HepG2 (cell line): ENCODE data around the gene PSMC3IP. TPM values are rescaled to one million over a fixed set of nuclear protein-coding genes. Genes with fewer than 3 reads are reported as not detected.
A peak's percentile ranks its signal among the peaks of the same experiment; 100 is the strongest.

Source experiments
- HMGXB3 ChIP-seq: sonication (generic); formaldehyde crosslinking; IDR thresholded peaks from 2 replicates; pipeline ENCODE4 v1.4.0; 2020; ENCODE audit warnings: missing genetic modification reagents, borderline replicate concordance
- MTA3 ChIP-seq: sonication (generic); formaldehyde crosslinking; IDR thresholded peaks from 2 replicates; pipeline ENCODE4 v1.4.0; 2020; ENCODE audit warnings: missing genetic modification reagents
- RFXAP ChIP-seq: sonication (generic); formaldehyde crosslinking; IDR thresholded peaks from 2 replicates; pipeline ENCODE4 v1.4.0; 2020; ENCODE audit warnings: missing genetic modification reagents, borderline replicate concordance
- RORA ChIP-seq: sonication (generic); formaldehyde crosslinking; IDR thresholded peaks from 2 replicates; pipeline ENCODE4 v1.5.0; 2020; ENCODE audit warnings: mild to moderate bottlenecking, missing genetic modification reagents, moderate library complexity
- SNAI1 ChIP-seq: sonication (generic); formaldehyde crosslinking; IDR thresholded peaks from 2 replicates; pipeline ENCODE4 v1.5.0; 2020; ENCODE audit warnings: mild to moderate bottlenecking, missing genetic modification reagents, borderline replicate concordance
- TBX3 ChIP-seq: fragments of 450-650 bp; IDR thresholded peaks from 2 replicates; pipeline ENCODE4 v1.6.1; 2017; ENCODE audit warnings: antibody characterized with exemption, mild to moderate bottlenecking, inconsistent platforms, borderline replicate concordance
- ZNF17 ChIP-seq: sonication (generic); formaldehyde crosslinking; IDR thresholded peaks from 2 replicates; pipeline ENCODE4 v1.5.0; 2020; ENCODE audit warnings: mild to moderate bottlenecking, missing genetic modification reagents
- ZNF672 ChIP-seq: sonication (generic); formaldehyde crosslinking; IDR thresholded peaks from 2 replicates; pipeline ENCODE4 v1.8.1; 2022; ENCODE audit warnings: missing genetic modification reagents
- ZSCAN31 ChIP-seq: sonication (generic); formaldehyde crosslinking; IDR thresholded peaks from 2 replicates; pipeline ENCODE4 v1.5.0; 2020; ENCODE audit warnings: low read depth, mild to moderate bottlenecking, missing genetic modification reagents
- polyA plus RNA-seq, 8 experiments: library from polyadenylated mRNA; depleted of rRNA in 3 of 8; stranded (reverse) in 7 of 8; unstranded in 1 of 8; fragments of >200 nt; fragmentation: Illumina TruSeq in 4 of 8; extraction: Trizol in 4 of 8; gene quantifications; 2 replicates each; pipeline versions ENCODE4 v1.2.1 to v1.2.3, GENCODE V29; 2011 to 2016; ENCODE audit warnings: low read depth in 4 of 8, missing spikeins in 1 of 8, mixed read lengths in 1 of 8; ENCODE audit not compliant: insufficient read depth in 1 of 8
- total RNA-seq, 5 experiments: library from RNA; depleted of rRNA; stranded (reverse); fragments of >200 nt; fragmentation: Illumina TruSeq; extraction: Trizol; gene quantifications; 2 replicates each; pipeline ENCODE4 v1.2.3, GENCODE V29; 2016; ENCODE audit warnings: low read depth in 1 of 5
- TF ChIP-seq, protein P1 (sequence below): sonication (generic); formaldehyde crosslinking; IDR thresholded peaks from 2 replicates; pipeline ENCODE4 v1.4.0; 2020; ENCODE audit warnings: missing genetic modification reagents, mild to moderate bottlenecking, borderline replicate concordance
- TF ChIP-seq, protein P2 (sequence below): sonication (generic); formaldehyde crosslinking; conservative IDR thresholded peaks from 2 replicates; pipeline ENCODE4 v1.4.0; 2020; ENCODE audit warnings: missing genetic modification reagents
- TF ChIP-seq, protein P3 (sequence below): sonication (generic); formaldehyde crosslinking; IDR thresholded peaks from 2 replicates; pipeline ENCODE4 v1.5.0; 2020; ENCODE audit warnings: mild to moderate bottlenecking, missing genetic modification reagents
- TF ChIP-seq, protein P4 (sequence below): sonication (generic); formaldehyde crosslinking; IDR thresholded peaks from 2 replicates; pipeline ENCODE4 v1.4.0; 2020; ENCODE audit warnings: missing genetic modification reagents, borderline replicate concordance

PSMC3IP gene
- total and polyA plus RNA-seq, 2 of the 13 experiments (the other 11 are each of a cell fraction or from before 2014, with no cell fraction given): 6.5 to 22.4 TPM

DNA sequence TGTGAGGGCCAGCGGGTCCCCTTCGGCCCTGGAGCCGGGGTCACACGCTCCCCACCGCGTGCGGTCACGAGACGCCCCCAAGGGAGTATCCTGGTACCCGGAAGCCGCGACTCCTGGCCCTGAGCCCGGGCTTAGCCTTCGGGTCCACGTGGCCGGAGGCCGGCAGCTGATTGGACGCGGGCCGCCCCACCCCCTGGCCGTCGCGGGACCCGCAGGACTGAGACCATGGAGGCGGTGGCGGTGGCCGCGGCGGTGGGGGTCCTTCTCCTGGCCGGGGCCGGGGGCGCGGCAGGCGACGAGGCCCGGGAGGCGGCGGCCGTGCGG lies 41.5 kb downstream of the PSMC3IP start, which contains the start of gene NAGLU (continued):
- TF ChIP-seq, protein P1, sequence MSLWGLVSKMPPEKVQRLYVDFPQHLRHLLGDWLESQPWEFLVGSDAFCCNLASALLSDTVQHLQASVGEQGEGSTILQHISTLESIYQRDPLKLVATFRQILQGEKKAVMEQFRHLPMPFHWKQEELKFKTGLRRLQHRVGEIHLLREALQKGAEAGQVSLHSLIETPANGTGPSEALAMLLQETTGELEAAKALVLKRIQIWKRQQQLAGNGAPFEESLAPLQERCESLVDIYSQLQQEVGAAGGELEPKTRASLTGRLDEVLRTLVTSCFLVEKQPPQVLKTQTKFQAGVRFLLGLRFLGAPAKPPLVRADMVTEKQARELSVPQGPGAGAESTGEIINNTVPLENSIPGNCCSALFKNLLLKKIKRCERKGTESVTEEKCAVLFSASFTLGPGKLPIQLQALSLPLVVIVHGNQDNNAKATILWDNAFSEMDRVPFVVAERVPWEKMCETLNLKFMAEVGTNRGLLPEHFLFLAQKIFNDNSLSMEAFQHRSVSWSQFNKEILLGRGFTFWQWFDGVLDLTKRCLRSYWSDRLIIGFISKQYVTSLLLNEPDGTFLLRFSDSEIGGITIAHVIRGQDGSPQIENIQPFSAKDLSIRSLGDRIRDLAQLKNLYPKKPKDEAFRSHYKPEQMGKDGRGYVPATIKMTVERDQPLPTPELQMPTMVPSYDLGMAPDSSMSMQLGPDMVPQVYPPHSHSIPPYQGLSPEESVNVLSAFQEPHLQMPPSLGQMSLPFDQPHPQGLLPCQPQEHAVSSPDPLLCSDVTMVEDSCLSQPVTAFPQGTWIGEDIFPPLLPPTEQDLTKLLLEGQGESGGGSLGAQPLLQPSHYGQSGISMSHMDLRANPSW: no peak
- TF ChIP-seq HMGXB3 (CRISPR knock-in tag) (peak; percentile 3; the same call in 1 of the 2 replicates), TBX3 (no peak), RORA (CRISPR knock-in tag) (no peak), MTA3 (CRISPR knock-in tag) (no peak), SNAI1 (CRISPR knock-in tag) (no peak), ZSCAN31 (CRISPR knock-in tag) (no peak; the same call in 1 of the 2 replicates), ZNF17 (CRISPR knock-in tag) (no peak), RFXAP (CRISPR knock-in tag) (peak; percentile 84), ZNF672 (CRISPR knock-in tag) (no peak; the same call in 1 of the 2 replicates)
- TF ChIP-seq, protein P2, sequence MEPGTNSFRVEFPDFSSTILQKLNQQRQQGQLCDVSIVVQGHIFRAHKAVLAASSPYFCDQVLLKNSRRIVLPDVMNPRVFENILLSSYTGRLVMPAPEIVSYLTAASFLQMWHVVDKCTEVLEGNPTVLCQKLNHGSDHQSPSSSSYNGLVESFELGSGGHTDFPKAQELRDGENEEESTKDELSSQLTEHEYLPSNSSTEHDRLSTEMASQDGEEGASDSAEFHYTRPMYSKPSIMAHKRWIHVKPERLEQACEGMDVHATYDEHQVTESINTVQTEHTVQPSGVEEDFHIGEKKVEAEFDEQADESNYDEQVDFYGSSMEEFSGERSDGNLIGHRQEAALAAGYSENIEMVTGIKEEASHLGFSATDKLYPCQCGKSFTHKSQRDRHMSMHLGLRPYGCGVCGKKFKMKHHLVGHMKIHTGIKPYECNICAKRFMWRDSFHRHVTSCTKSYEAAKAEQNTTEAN (CRISPR knock-in tag): peak; percentile 89
- TF ChIP-seq, protein P3, sequence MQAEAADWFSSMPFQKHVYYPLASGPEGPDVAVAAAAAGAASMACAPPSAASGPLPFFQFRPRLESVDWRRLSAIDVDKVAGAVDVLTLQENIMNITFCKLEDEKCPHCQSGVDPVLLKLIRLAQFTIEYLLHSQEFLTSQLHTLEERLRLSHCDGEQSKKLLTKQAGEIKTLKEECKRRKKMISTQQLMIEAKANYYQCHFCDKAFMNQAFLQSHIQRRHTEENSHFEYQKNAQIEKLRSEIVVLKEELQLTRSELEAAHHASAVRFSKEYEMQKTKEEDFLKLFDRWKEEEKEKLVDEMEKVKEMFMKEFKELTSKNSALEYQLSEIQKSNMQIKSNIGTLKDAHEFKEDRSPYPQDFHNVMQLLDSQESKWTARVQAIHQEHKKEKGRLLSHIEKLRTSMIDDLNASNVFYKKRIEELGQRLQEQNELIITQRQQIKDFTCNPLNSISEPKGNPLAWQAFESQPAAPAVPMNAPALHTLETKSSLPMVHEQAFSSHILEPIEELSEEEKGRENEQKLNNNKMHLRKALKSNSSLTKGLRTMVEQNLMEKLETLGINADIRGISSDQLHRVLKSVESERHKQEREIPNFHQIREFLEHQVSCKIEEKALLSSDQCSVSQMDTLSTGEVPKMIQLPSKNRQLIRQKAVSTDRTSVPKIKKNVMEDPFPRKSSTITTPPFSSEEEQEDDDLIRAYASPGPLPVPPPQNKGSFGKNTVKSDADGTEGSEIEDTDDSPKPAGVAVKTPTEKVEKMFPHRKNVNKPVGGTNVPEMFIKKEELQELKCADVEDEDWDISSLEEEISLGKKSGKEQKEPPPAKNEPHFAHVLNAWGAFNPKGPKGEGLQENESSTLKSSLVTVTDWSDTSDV (CRISPR knock-in tag): no peak
- TF ChIP-seq, protein P4, sequence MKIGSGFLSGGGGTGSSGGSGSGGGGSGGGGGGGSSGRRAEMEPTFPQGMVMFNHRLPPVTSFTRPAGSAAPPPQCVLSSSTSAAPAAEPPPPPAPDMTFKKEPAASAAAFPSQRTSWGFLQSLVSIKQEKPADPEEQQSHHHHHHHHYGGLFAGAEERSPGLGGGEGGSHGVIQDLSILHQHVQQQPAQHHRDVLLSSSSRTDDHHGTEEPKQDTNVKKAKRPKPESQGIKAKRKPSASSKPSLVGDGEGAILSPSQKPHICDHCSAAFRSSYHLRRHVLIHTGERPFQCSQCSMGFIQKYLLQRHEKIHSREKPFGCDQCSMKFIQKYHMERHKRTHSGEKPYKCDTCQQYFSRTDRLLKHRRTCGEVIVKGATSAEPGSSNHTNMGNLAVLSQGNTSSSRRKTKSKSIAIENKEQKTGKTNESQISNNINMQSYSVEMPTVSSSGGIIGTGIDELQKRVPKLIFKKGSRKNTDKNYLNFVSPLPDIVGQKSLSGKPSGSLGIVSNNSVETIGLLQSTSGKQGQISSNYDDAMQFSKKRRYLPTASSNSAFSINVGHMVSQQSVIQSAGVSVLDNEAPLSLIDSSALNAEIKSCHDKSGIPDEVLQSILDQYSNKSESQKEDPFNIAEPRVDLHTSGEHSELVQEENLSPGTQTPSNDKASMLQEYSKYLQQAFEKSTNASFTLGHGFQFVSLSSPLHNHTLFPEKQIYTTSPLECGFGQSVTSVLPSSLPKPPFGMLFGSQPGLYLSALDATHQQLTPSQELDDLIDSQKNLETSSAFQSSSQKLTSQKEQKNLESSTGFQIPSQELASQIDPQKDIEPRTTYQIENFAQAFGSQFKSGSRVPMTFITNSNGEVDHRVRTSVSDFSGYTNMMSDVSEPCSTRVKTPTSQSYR (CRISPR knock-in tag): no peak
